Endothelial cell of hepatic sinusoid (primary cell): ENCODE data around the gene RAPGEF1.
"Not testable (repeated sequence)": the region's sequence is repeated elsewhere in the genome, so short reads cannot be mapped to it uniquely, and the experiment has no call there.

ENCODE experiments used
- in situ Hi-C: cut with HindIII; loops from 2 replicates; pipeline ENCODE4 v1.10.0; 2017; ENCODE audit warnings: low sequenced_read_pairs

RAPGEF1 gene

DNA sequence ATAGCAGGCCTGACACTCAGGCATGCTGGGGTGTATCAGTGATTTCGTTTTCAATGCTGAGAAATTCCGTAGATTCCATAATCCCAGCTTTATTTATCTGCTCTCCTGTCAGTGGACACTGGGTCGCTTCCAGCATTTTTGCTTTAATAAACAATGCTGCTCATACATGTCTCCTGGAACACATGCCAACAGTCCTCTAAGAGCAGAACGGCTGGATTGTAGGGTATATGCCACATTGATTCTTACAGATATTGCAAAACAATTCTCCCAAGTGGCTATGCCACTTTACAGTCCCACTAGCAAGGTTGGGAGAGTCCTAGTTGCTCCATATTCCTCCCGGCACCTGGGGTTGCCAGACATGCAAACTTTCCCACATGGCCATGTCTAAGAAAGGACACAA is 81.9 kb downstream of the RAPGEF1 start:
- in situ Hi-C loops, result no loop called here

DNA sequence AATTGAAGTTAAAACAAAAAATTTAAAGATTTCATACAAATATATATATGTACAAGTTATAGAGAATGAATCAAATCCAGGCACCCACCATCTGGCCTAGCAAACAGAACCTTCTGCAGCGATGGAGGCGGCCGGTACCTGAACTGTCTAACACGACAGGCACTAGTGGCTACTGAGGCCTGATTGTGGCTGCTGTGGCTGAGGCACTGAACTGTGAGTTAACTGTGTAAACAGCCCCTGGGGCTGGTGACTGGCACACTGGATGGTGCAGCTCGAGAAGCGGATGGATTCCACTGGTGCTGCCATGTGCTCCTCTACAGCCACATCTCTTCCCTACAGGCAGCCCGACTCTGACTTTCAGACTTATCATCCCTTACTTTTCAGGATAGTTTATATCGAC is 82.4 kb downstream of the RAPGEF1 start:
- in situ Hi-C loops, result no loop called here

DNA sequence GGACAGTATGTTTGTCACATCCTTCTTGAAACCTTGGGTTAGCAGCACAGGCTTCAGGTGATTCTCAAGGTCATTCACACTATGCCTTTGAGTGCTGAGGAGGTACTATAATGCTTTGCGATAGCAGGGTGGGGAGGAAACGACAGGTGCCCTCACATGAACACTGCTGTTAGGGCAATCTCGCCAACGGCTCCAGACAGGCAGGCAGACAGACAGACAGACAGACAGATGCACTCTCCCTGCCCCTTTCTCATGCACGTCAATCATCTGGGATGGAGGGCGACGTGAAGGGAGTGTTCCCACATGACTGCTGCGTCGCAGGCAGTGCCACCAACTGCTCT is 82.9 kb downstream of the RAPGEF1 start:
- in situ Hi-C loops, result no loop called here

DNA sequence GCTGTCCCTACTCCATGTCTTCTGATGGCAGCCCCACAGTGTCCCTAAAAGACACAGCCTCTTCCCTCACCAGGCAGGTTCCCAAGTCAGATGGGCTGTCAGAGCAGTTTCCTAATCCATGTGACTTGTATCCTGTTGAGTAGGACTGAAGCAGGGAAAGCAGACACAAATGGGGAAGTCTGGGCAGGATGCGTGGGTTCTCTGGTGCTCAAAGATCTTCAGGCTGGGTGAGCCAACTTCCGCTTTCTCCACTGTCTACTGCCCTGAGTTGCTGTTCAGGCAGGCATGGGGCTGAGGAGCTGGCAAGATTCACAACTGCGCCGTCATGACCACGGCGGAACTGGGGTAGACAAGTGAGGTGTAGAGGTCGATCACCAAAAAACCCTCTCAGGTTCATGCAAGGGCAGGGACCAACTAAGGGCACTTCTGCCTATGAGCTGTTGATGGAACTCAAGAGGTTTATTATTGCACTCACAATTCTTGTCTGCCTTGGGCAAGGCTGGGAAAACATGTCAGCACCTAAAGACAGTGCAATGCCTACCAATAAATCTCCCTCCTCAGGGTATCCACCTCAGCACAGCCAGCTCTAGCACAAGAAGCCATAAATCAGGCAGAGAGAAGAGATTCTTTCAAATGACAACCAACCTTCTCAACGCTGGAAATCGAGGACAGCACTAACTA is 83.4 kb downstream of the RAPGEF1 start:
- in situ Hi-C loops, result no loop called here

DNA sequence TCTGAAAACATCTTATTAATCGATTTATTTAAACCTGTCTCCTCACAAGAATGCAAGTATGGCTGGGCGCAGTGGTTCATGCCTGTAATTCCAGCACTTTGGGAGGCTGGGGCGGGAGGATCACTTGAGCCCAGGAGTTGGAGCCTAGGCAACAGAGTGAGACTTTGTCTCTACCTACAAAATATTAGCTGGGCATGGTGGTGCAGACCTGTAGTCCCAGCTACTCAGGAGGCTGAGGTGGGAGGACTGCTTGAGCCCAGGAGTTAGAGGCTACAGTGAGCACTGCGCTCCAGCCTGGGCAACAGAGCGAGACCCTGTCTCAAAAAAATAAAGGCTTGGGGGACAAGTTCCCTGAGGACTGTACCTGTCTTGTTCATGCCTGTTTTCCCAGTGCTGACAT is 85.5 kb downstream of the RAPGEF1 start:
- in situ Hi-C loops, result not testable (repeated sequence)

DNA sequence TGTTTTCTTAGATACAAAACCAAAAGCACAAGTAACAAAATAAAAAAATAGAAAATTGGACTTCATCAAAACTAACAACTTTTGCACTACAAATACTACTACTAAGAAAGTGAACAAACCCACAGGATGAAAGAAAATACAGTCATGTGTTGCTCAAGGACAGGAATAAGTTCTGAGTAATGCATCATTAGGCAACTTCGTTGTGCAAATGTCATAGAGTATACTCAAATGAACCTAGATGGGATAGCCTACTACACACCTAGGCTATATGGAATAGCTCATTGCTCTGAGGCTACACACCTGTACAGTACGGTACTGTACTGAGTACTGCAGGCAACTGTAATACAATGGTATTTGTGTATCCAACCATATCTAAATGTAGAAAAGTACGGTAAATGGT is 88.3 kb downstream of the RAPGEF1 start:
- in situ Hi-C loops, result no loop called here

DNA sequence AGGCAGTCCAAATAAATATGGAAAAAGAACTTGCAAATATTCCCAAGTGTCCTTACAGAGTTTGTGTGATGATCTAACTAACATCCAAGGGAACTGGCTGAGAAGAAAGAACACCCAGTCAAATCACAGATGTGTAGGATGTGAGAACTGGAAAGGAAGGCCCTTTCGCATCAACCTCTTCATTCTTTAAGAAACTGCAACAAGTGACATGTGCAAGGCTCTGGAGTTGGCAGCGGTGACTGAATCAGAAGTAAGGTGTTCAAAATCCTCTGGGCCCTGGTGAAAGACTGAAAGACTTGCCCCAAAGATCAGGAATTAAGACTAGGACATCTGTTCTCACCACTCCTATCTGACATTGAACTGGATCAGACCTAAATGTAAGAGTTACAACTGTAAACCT is 88.7 kb downstream of the RAPGEF1 start:
- in situ Hi-C loops, result no loop called here

DNA sequence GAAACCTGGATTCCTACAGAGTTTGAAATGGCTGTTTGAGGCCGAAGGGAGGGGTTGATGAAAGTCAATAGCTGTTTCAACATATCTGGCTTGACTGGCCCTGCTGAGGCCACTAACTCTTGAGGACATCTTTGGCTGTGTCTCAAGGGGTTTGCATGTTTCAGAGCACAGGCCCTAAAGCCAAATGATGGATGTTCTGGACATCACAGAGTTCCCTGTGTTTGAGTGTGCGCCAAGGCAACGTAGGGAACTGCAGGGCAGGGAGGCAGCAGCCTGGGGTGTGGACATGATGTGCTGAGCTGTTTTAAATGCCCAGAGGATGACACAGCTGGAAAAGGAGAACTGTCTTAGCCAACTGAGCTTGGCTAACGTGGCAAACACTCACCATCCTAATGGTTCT is 89.6 kb downstream of the RAPGEF1 start:
- in situ Hi-C loops, result no loop called here

- in situ Hi-C loops, result no loop called here
These were observed 90.2 kb downstream of the RAPGEF1 start for GRCh38 chr9:131649646-131650045.

DNA sequence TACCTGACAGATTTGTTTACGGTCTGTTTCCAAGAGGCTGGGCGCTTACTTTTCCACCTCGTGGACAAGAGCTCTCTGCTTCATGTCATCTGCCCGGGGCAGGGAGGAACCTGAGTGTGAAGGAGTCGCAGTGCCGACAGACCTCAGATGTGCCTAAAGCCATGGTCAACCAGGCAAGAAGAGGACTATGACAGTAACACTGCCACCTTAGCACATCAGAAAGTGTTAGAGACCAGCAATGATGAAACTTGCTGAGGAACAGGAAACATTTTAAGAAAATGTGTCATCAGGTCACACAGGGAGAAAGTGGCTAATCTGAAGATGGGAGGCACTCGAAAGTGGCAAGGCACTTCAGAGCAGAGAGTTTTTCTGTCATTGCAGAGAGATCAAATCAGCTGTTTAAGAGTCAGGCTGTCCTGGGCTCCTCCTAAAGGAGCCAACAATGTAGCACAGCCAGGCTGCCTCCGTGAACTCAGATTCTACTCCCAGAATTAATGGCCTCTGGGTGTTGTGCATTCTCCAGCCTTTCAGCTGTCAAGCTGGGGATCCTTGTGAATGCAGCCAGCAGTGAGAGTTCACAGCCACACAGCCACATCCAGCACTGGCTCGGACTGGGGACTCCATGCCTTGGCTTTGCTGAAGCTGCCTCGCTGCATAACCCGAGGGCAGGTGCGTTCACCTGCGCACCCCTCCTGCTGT is 94.6 kb downstream of the RAPGEF1 start:
- in situ Hi-C loops, result no loop called here

- in situ Hi-C loops, result no loop called here
These were observed 97.3 kb downstream of the RAPGEF1 start for GRCh38 chr9:131642496-131643083.

- in situ Hi-C loops, result no loop called here
These were observed 98.0 kb downstream of the RAPGEF1 start for GRCh38 chr9:131641618-131642495.

DNA sequence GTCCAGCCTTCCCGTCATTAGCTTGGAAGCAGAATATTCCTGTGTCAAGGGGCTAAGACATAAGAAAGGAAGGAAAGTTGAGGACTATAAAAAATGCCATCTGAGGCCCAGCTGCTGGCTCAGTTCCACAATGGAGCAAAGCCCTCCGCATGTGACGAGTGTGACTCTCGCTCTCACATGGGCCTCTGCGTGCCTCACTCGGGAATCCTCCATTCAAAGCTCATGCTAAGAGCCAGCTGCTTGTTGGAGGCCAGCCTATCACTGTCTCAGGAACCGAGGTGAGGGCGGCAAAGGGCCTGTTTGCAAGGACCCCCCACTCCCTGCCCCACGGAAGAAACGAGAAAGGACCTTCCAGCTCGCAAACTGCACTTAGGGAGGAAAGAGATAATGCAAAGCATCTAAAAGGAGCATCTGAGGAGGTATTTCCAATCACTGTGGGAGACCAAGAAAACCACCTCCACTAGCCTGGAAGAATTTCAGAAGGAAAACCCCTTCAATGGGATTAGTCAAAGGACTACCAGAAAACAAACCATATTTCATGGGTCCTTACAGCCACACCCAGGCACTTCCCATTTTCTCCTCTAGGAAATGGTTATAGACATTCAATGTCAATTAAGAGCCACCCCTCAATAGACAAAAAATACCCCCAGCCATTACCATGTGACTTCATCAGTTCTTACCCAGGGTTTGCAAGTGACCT is 99.3 kb downstream of the RAPGEF1 start:
- in situ Hi-C loops, result no loop called here

DNA sequence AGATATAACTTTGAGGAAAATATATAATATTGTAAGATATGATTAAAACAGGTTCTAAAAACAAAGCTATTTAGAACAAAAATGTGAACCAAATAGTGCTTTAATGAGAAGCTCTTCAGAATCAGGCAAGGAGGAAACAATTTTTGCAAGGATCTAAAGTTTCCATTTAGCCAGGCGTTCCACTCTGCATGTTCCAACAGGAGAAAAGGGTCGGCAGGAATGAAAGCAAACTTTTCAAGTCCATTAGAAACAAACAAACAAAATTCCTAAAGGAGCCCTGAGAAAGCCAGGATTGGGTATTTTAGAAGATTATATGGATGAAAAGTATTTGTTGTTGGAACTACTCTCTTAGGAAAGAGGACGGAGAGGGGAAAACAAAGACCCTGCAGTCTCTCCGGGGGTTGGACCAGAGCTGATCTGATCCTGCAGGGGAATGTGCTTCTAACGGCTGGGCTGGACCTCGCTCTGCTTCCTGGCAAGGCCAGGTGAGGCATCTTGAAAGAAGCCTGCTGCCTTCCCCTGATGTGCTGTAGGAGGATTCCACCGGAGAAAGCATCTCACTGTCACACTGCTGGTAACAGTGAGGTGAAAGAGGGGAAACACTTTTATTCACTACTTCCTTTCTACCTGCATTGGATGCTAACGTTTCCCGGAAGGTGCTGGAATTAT is 100.0 kb downstream of the RAPGEF1 start:
- in situ Hi-C loops, result no loop called here

- in situ Hi-C loops, result no loop called here
These were observed 103.3 kb downstream of the RAPGEF1 start for GRCh38 chr9:131636593-131636992.

DNA sequence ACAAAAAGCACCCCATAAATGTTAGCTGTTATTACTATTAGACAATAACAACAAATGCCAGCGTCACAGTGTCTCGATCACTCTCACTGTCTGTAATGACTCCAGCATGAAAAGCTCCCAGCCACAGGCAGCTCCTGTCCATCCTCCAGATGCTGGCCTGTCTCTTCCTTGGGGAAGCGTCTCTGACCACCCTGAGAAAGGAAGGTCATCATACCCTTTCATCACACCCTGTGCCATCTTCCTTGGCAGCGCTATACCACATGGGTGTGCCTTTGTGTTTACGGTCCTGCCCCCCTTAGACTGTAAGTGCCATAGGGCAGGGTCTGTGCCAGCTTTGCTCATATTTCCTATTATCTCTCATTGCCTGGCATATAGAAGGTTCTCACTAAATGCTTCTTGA is 104.0 kb downstream of the RAPGEF1 start:
- in situ Hi-C loops, result no loop called here

- in situ Hi-C loops, result no loop called here
These were observed 104.6 kb downstream of the RAPGEF1 start for GRCh38 chr9:131635285-131635684.

DNA sequence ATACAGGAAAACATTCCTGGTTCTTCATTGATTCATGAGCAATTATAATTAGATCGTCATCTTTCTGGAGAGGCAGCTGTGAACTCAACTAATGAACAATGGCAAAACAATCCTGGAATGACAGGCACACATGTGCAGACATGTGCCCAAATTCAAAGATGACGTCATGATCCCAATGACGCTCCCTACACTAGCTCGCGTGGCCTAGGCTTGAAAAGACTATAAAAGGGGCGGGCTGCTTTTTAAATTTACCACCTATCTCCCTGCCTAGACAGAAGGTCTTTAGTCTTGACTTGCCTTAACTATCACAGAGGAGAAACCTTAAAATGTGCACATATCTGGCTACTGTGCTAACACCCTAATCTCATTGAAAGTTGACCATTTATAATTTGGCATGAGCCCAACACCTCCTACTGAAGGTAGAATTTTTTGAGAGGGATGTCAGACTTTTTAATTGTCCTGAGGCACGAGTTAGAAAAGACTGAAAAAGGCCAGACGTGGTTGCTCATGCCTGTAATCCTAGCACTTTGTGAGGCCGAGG is 106.3 kb downstream of the RAPGEF1 start:
- in situ Hi-C loops, result no loop called here

GRCh38 chr9:131631306-131631705 is 108.6 kb downstream of the RAPGEF1 start:
- in situ Hi-C loops, result no loop called here

DNA sequence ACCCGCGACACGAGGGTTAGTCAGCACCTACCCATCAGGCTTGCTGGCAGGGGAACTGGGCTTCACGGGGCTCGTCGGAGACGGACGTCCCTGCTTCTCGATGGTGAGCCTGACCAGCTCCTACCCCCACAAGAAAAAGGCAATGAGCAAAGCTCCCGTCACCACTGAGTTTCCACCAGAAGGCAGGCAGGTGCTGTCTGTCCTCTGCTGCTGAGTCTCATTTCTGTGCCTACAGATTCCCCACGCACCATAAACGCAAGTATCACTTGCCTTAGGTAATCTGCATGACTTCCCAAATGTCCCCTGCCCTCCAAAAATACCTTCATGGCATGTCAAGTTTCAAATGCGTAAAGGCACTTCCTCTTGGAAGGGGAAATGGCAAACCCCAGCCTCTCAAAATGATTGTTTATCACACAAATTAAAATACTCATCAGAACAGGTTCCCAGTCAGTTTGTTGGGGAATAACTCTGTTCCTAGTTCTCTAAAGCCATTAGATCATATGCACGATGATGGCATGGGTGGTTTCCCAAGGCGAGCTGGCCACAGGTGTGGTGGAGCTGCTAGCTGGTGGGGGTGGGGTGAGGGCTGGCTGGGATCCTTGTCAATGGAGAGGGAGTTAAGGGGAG is 109.6 kb downstream of the RAPGEF1 start:
- in situ Hi-C loops, result no loop called here
